ENCODE results near the gene HSPA6.
"Not testable (repeated sequence)": the region's sequence is repeated elsewhere in the genome, so short reads cannot be mapped to it uniquely, and the experiment has no call there.

DNA sequence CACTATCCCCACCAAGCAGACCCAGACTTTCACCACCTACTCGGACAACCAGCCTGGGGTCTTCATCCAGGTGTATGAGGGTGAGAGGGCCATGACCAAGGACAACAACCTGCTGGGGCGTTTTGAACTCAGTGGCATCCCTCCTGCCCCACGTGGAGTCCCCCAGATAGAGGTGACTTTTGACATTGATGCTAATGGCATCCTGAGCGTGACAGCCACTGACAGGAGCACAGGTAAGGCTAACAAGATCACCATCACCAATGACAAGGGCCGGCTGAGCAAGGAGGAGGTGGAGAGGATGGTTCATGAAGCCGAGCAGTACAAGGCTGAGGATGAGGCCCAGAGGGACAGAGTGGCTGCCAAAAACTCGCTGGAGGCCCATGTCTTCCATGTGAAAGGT is 1.6 kb downstream of the HSPA6 start:
- TF ChIP-seq SUZ12 (IDR thresholded peaks at IDR 0.05; ENCODE audit: extremely low read depth, insufficient read depth, insufficient read length); YY1 (IDR thresholded peaks at IDR 0.05; ENCODE audit: insufficient read depth, insufficient read length); ZNF274 (IDR thresholded peaks at IDR 0.05; ENCODE audit: low read depth, low read length): not testable (repeated sequence)

All from NT2/D1 (cell line).